Mucosa of rectum (tissue), 2 donors: ENCODE measurements around the gene MYCBP2.

ENCODE experiments used
- H3K27ac ChIP-seq, 2 donors: one replicate each; pipeline ENCODE4 v1.7.0; 2013; ENCODE audit warnings: inconsistent platforms in 2 of 2, low read depth in 2 of 2, low read length in 2 of 2
- H3K27me3 ChIP-seq, 2 donors: one replicate each; pipeline ENCODE4 v1.7.0; 2013; ENCODE audit warnings: low read length in 2 of 2; ENCODE audit not compliant: control insufficient read depth in 2 of 2, insufficient read depth in 2 of 2
- H3K36me3 ChIP-seq, 2 donors: one replicate each; pipeline ENCODE4 v1.7.0; 2013; ENCODE audit warnings: low read length in 2 of 2; ENCODE audit not compliant: control insufficient read depth in 2 of 2, insufficient read depth in 2 of 2
- H3K4me1 ChIP-seq, 2 donors: one replicate each; pipeline ENCODE4 v1.7.0; 2013; ENCODE audit warnings: low read length in 2 of 2, mild to moderate bottlenecking in 1 of 2; ENCODE audit not compliant: control insufficient read depth in 2 of 2, insufficient read depth in 2 of 2
- H3K4me3 ChIP-seq, 2 donors: one replicate each; pipeline ENCODE4 v1.7.0; 2013; ENCODE audit warnings: low read length in 2 of 2
- H3K9ac ChIP-seq, 2 donors: one replicate each; pipeline ENCODE4 v1.7.0; 2013; ENCODE audit warnings: low read length in 2 of 2, low read depth in 1 of 2, mild to moderate bottlenecking in 1 of 2
- H3K9me3 ChIP-seq, 2 donors: one replicate each; pipeline ENCODE4 v1.7.0; 2013; ENCODE audit warnings: low read length in 2 of 2; ENCODE audit not compliant: control insufficient read depth in 2 of 2
- donor health status: healthy.
- donor health status: Normal muscosa, but diverticular disease.

The MYCBP2 gene

DNA sequence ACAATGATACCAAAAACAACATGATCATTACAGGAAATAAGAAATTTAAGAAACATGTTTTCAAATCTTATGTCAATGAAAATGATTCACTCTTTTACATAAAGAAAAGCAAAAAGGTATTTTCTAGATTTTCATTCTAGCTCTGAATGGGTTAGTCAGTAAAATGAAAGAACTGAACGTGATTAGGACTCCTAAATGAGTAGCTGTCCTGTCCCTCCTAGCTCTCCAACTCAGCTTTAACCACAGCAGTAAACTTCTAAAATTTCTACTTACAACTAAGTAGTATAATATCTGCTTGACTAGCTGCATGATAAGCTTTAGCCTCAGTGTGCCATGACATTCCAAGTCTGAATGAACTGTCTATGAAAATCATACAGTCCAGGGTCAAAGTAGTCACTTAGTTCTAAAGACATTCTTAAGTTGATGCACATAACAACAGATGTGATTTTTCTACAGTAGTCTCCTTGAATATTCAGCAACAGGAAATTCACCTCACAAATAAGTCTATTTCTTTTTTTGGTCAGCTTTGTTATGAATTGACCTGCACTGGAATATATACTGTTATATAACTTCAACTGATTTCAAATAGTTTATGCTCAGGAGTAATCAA is 136.4 kb downstream of the MYCBP2 start:
- H3K36me3 ChIP-seq: peaks cover 16 to 29% of the 10 kb centered on the region in 2 donors
- H3K4me3 ChIP-seq: no peak overlapping the region
- no peak overlapping the region for H3K27ac ChIP-seq
- no peak overlapping the region for H3K9ac ChIP-seq
- no peaks in the 10 kb centered on the region for H3K4me1 ChIP-seq
- H3K9me3 ChIP-seq: no peaks in the 10 kb centered on the region
- H3K27me3 ChIP-seq: no peaks in the 10 kb centered on the region

DNA sequence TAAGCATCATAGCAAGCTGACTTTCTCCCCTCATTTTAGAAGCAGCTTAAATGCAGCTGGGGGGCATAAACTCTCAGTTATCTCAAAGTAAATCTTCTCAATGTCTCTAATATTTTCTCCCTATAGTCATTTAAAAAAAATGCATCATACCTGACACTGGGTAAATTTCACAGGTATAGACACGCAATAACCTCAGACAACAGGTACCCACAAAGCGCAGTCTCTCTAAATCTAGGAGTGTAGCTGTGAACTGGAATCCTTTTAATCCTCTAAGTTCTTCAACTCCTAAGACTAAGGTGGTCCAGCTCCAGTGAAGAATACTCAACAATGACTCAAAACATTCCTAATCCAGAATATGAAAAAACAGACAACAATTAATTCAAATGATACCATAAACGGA is 141.2 kb downstream of the MYCBP2 start:
- Histone ChIP-seq H3K4me3 (no peak overlapping the region), H3K27me3 (no peaks in the 10 kb centered on the region), H3K4me1 (no peaks in the 10 kb centered on the region), H3K36me3 (peaks cover 27 to 29% of the 10 kb centered on the region in 2 donors), H3K9ac (no peak overlapping the region), H3K9me3 (no peaks in the 10 kb centered on the region), H3K27ac (no peak overlapping the region)

DNA sequence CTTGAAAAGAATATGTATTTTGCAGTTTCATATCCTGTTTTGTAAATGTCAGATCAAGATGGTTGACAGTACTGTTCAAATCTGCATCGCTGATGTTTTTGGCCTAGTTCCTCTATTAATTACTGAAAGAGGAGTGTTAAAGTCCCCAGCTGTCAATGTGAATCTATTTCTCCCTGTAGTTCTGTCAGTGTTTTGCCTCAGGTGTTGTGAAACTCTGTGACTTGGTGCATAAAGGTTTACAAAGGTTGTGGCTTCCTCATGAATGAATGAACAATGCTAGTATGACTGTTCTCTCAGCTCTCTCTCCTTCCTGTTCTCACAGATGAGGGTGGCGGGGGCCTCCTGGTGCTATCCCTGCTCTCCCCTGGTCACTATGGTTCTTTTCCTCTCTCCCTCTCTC is 142.4 kb downstream of the MYCBP2 start:
- Histone ChIP-seq H3K36me3 (peaks cover 31 to 38% of the 10 kb centered on the region in 2 donors), H3K4me1 (no peaks in the 10 kb centered on the region), H3K9ac (no peak overlapping the region), H3K27ac (no peak overlapping the region), H3K9me3 (no peaks in the 10 kb centered on the region), H3K27me3 (no peaks in the 10 kb centered on the region), H3K4me3 (no peak overlapping the region)

DNA sequence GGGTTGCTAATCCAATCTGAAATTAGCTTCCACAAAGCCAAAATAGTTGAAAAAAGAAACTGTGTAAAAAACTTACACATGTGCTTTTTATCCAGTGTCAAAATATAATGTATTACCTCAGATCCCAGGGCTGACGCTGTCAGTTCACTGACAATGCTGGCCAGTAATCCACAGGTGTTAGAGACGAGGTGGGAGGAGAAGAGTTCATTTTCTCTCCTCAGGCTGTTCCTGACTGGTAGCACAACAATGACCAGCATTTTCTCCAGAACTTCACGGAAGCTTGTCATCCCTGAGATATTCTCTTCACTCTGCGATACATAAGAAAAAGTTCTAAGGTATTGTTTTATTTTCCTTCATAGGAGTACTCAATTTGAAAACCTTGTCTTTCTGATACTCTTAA is 146.9 kb downstream of the MYCBP2 start:
- Histone ChIP-seq H3K4me1 (no peaks in the 10 kb centered on the region), H3K4me3 (no peak overlapping the region), H3K36me3 (peaks cover 37 to 46% of the 10 kb centered on the region in 2 donors)

DNA sequence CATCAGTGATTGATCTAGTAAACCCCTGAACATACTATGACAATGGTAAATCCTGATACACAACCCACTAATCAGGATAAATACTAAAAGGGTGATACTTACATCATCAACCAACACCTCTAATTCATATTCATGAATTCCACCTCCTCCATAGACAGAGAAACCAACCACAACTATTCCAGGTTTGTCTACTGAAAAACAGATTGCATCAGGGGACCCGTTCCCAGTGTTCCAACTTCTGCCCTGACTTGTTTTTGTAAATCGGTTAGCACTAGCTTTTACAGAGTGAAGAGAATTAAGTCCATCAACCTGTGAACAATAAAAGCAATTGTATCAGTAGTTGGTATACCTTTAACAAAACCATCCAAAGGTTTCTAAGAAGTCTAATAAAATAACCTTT is 149.2 kb downstream of the MYCBP2 start:
- Histone ChIP-seq H3K4me1 (no peaks in the 10 kb centered on the region), H3K4me3 (no peak overlapping the region), H3K9ac (no peak overlapping the region), H3K27me3 (no peaks in the 10 kb centered on the region), H3K9me3 (no peaks in the 10 kb centered on the region), H3K27ac (no peak overlapping the region), H3K36me3 (peaks cover 40 to 41% of the 10 kb centered on the region in 2 donors)

More for the DNA sequence above, 146.9 kb downstream of the MYCBP2 start:
- H3K9me3 ChIP-seq: no peaks in the 10 kb centered on the region
- H3K27ac ChIP-seq: no peak overlapping the region
- no peaks in the 10 kb centered on the region for H3K27me3 ChIP-seq
- H3K9ac ChIP-seq: no peak overlapping the region

DNA sequence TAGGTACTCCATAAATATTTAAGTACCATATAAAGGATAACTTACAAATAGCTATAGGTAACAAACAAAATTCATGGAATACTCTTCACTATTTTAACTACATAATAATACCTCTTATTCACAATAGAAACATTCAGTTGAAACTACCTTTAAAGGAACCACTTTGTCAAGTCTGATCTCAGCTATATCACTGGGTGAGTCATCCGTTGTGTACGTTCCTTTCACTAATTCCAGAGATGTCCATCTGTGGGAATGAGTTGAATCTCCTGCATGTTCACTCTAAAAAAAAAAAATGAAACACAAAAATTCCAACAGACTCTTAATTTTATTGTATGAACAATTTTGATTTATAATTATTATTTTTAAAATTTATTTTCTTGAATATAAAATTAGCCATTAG is 150.5 kb downstream of the MYCBP2 start:
- no peaks in the 10 kb centered on the region for H3K9me3 ChIP-seq
- H3K27me3 ChIP-seq: no peaks in the 10 kb centered on the region
- H3K27ac ChIP-seq: no peak overlapping the region
- no peak overlapping the region for H3K9ac ChIP-seq
- H3K4me3 ChIP-seq: no peak overlapping the region
- H3K36me3 ChIP-seq: peaks cover 35 to 44% of the 10 kb centered on the region in 2 donors
- H3K4me1 ChIP-seq: no peaks in the 10 kb centered on the region

DNA sequence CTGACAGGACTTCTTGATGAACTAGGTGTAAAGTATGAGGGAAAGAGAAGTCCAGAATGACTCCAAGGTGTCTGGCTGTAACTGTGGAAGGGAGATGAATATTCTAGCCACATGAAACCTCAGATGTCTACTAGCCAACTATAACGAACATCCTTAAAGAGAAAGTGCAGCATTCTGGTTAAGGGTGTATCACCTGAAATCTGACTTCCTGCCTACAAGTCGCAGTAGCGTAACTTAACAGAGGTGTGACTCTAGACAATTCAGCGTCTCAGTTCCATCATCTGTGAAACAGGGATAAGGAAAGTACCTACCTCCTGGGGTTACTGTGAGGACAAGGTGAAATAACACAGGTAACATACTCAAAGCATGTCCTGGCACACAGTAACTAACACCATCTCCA is 154.2 kb downstream of the MYCBP2 start:
- Histone ChIP-seq H3K9ac (no peak overlapping the region), H3K4me1 (no peaks in the 10 kb centered on the region), H3K4me3 (no peak overlapping the region), H3K36me3 (peaks cover 24 to 39% of the 10 kb centered on the region in 2 donors), H3K9me3 (no peaks in the 10 kb centered on the region), H3K27ac (no peak overlapping the region), H3K27me3 (no peaks in the 10 kb centered on the region)

DNA sequence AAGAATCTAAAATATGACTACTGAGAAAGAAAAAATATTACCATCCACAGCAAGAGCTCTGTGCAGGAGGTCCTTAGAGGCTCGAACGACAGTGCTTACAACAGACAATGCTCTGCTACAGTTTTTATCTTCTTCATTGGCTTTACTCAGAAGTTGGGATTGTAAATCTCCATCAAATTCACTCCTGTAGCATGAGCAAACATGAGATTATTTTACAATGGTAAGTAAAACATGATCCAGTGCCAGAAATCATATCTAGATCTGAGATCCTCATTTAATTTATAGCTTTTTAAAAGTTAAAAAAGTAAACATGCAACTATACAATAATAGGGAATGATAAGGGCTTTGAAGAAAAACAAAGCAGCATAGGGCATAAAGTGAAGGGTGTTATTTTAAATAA is 155.4 kb downstream of the MYCBP2 start:
- Histone ChIP-seq H3K9ac (no peak overlapping the region), H3K4me3 (no peak overlapping the region), H3K27me3 (no peaks in the 10 kb centered on the region), H3K27ac (no peak overlapping the region), H3K36me3 (peaks cover 20 to 33% of the 10 kb centered on the region in 2 donors), H3K9me3 (no peaks in the 10 kb centered on the region), H3K4me1 (no peaks in the 10 kb centered on the region)

DNA sequence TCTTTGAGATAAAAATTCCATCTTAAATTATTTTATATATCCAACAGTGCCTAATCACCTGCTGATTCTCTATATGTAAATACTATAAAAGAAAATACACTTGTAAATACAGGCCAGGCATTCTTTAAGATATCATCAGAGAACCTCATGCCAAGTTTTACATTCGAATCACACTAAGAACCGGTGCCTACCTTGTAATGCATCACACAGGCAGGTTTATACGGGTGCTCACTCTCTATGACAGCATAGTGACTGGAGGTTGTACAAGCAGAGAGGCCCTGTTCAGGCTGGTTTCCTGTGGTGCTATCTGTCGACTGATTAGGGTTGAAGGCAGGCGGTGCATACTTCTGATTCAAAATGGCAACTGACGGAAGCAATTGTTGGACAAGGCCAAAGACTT is 158.7 kb downstream of the MYCBP2 start:
- H3K9ac ChIP-seq: no peak overlapping the region
- peaks cover 0 to 4% of the 10 kb centered on the region in 2 donors for H3K27me3 ChIP-seq
- H3K9me3 ChIP-seq: no peaks in the 10 kb centered on the region
- no peaks in the 10 kb centered on the region for H3K4me1 ChIP-seq
- H3K4me3 ChIP-seq: no peak overlapping the region
- no peak overlapping the region for H3K27ac ChIP-seq
- H3K36me3 ChIP-seq: peaks cover 14 to 38% of the 10 kb centered on the region in 2 donors

DNA sequence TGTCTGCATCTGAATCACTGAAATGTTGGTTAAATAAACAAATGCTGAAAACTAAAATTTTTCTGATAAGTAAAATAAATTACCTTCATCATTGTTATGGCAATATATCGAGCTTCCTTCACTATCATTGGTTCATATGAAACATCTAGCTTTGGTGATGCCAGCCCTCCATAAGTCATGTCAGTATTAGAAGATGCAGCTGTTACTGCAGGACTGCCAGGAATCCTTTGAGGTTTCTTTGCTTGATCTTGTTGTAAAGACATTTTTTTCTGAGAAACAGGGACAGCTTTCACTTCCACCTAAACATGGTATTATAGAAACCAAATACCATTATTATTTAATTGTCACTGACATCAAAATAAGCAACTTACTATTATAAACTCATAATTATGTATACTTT is 176.2 kb downstream of the MYCBP2 start:
- no peaks in the 10 kb centered on the region for H3K4me1 ChIP-seq
- H3K36me3 ChIP-seq: peaks cover 11 to 15% of the 10 kb centered on the region in 2 donors
- H3K9me3 ChIP-seq: no peaks in the 10 kb centered on the region
- H3K27me3 ChIP-seq: no peaks in the 10 kb centered on the region
- H3K4me3 ChIP-seq: no peak overlapping the region
- H3K9ac ChIP-seq: no peak overlapping the region
- H3K27ac ChIP-seq: no peak overlapping the region

DNA sequence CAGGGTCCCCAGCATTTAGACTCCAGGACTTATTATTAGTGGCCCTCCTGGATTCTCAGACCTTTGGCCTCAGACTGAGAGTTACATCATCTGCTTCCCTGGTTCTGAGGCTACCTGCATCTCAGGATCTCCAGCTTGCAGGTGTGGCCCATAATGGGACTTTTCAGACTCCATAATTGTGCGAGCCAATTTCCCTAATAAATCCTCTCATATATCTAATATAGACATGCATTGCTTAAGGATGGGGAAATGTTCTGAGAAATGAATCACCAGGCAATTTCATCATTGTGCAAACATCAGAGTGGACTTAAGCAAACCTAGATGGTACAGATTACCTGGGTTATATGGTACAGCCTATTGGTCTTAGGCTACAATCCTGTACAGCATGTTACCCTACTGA is 183.5 kb downstream of the MYCBP2 start:
- H3K9me3 ChIP-seq: no peaks in the 10 kb centered on the region
- H3K4me3 ChIP-seq: no peak overlapping the region
- H3K36me3 ChIP-seq: peaks cover 21 to 23% of the 10 kb centered on the region in 2 donors
- H3K27me3 ChIP-seq: no peaks in the 10 kb centered on the region
- no peak overlapping the region for H3K27ac ChIP-seq
- H3K9ac ChIP-seq: no peak overlapping the region
- no peaks in the 10 kb centered on the region for H3K4me1 ChIP-seq
